NCI-H446 treated with DMSO at 0.1 percent for 48 hours (cell line): ENCODE results near the gene FADS6.
A peak's percentile ranks its signal among the peaks of the same experiment; 100 is the strongest.

Experiments used
- DNase-seq: peaks from one replicate; lab custom pipeline; 2025; lab: John Stamatoyannopoulos, UW

Gene FADS6

GRCh38 chr17:74827800-74828199 is 65.6 kb downstream of the FADS6 start:
- DNase-seq = peak; percentile 89
